Duodenal mucosa (tissue), 2 donors: ENCODE results near the gene MSI2.

Experiments
- H3K27ac ChIP-seq: one replicate; pipeline ENCODE4 v1.7.0; 2013; ENCODE audit warnings: low read depth, low read length
- H3K27me3 ChIP-seq, 2 donors: one replicate each; pipeline ENCODE4 v1.7.0; 2013; ENCODE audit warnings: low read length in 2 of 2, control low read depth in 1 of 2; ENCODE audit not compliant: insufficient read depth in 2 of 2, control insufficient read depth in 1 of 2
- H3K36me3 ChIP-seq, 2 donors: one replicate each; pipeline ENCODE4 v1.7.0; 2013; ENCODE audit warnings: low read length in 2 of 2, control low read depth in 1 of 2; ENCODE audit not compliant: insufficient read depth in 2 of 2, control insufficient read depth in 1 of 2
- H3K4me1 ChIP-seq, 2 donors: one replicate each; pipeline ENCODE4 v1.7.0; 2013; ENCODE audit warnings: low read length in 2 of 2, control low read depth in 1 of 2; ENCODE audit not compliant: insufficient read depth in 2 of 2, control insufficient read depth in 1 of 2
- H3K4me3 ChIP-seq, 2 donors: one replicate each; pipeline ENCODE4 v1.7.0; 2013; ENCODE audit warnings: low read length in 2 of 2, low read depth in 1 of 2
- H3K9ac ChIP-seq, 2 donors: one replicate each; pipeline ENCODE4 v1.7.0; 2013; ENCODE audit warnings: low read length in 2 of 2, low read depth in 1 of 2
- H3K9me3 ChIP-seq, 2 donors: one replicate each; pipeline ENCODE4 v1.7.0; 2013; ENCODE audit warnings: low read length in 2 of 2, control low read depth in 1 of 2; ENCODE audit not compliant: control insufficient read depth in 1 of 2

The MSI2 gene

GRCh38 chr17:57266902-57267311 lies 10.6 kb downstream of the MSI2 start:
- Histone ChIP-seq H3K4me1 (no peaks in the 10 kb centered on the region), H3K36me3 (peaks cover 16 to 28% of the 10 kb centered on the region in 2 donors), H3K27me3 (no peaks in the 10 kb centered on the region), H3K4me3 (no peak overlapping the region), H3K9ac (no peak overlapping the region), H3K27ac (no peak overlapping the region), H3K9me3 (no peaks in the 10 kb centered on the region)

GRCh38 chr17:57268181-57268580 lies 11.9 kb downstream of the MSI2 start:
- H3K4me1 ChIP-seq, result no peaks in the 10 kb centered on the region

GRCh38 chr17:57269052-57269451 lies 12.7 kb downstream of the MSI2 start:
- Histone ChIP-seq H3K27me3 (no peaks in the 10 kb centered on the region), H3K36me3 (peaks cover 11 to 18% of the 10 kb centered on the region in 2 donors), H3K9ac (no peak overlapping the region)

More at GRCh38 chr17:57268181-57268580, 11.9 kb downstream of the MSI2 start:
- Histone ChIP-seq H3K27me3 (no peaks in the 10 kb centered on the region), H3K9ac (no peak overlapping the region), H3K9me3 (no peaks in the 10 kb centered on the region), H3K4me3 (no peak overlapping the region), H3K36me3 (peaks cover 16 to 17% of the 10 kb centered on the region in 2 donors), H3K27ac (no peak overlapping the region)

GRCh38 chr17:57269598-57270255 lies 13.4 kb downstream of the MSI2 start:
- no peaks in the 10 kb centered on the region for H3K27me3 ChIP-seq
- H3K9me3 ChIP-seq, result no peaks in the 10 kb centered on the region
- no peaks in the 10 kb centered on the region for H3K4me1 ChIP-seq
- H3K36me3 ChIP-seq, result peaks cover 11 to 23% of the 10 kb centered on the region in 2 donors
- no peak overlapping the region for H3K27ac ChIP-seq
- no peak overlapping the region for H3K9ac ChIP-seq
- H3K4me3 ChIP-seq, result no peak overlapping the region

More at GRCh38 chr17:57269052-57269451, 12.7 kb downstream of the MSI2 start:
- no peaks in the 10 kb centered on the region for H3K9me3 ChIP-seq
- H3K4me1 ChIP-seq, result no peaks in the 10 kb centered on the region
- no peak overlapping the region for H3K4me3 ChIP-seq
- no peak overlapping the region for H3K27ac ChIP-seq

GRCh38 chr17:57270801-57271245 lies 14.5 kb downstream of the MSI2 start:
- Histone ChIP-seq H3K4me1 (no peaks in the 10 kb centered on the region), H3K9ac (no peak overlapping the region), H3K27me3 (no peaks in the 10 kb centered on the region), H3K36me3 (peaks cover 10 to 19% of the 10 kb centered on the region in 2 donors), H3K9me3 (no peaks in the 10 kb centered on the region), H3K4me3 (no peak overlapping the region), H3K27ac (no peak overlapping the region)

GRCh38 chr17:57271821-57272220 lies 15.5 kb downstream of the MSI2 start:
- no peaks in the 10 kb centered on the region for H3K27me3 ChIP-seq
- no peaks in the 10 kb centered on the region for H3K4me1 ChIP-seq
- H3K9ac ChIP-seq, result no peak overlapping the region
- no peak overlapping the region for H3K4me3 ChIP-seq
- H3K27ac ChIP-seq, result no peak overlapping the region
- H3K36me3 ChIP-seq, result peaks cover 8 to 20% of the 10 kb centered on the region in 2 donors
- H3K9me3 ChIP-seq, result no peaks in the 10 kb centered on the region

- Histone ChIP-seq H3K27ac (no peak overlapping the region), H3K4me1 (no peaks in the 10 kb centered on the region), H3K27me3 (no peaks in the 10 kb centered on the region), H3K9ac (no peak overlapping the region), H3K9me3 (no peaks in the 10 kb centered on the region), H3K36me3 (peaks cover 8 to 12% of the 10 kb centered on the region in 2 donors), H3K4me3 (no peak overlapping the region)
These were observed 17.2 kb downstream of the MSI2 start for GRCh38 chr17:57273490-57273889.

- H3K9ac ChIP-seq, result no peak overlapping the region
- H3K4me3 ChIP-seq, result no peak overlapping the region
- H3K27me3 ChIP-seq, result no peaks in the 10 kb centered on the region
- H3K27ac ChIP-seq, result no peak overlapping the region
- no peaks in the 10 kb centered on the region for H3K9me3 ChIP-seq
- no peaks in the 10 kb centered on the region for H3K4me1 ChIP-seq
- peaks cover 8 to 14% of the 10 kb centered on the region in 2 donors for H3K36me3 ChIP-seq
These were observed 17.8 kb downstream of the MSI2 start for GRCh38 chr17:57274162-57274561.

- no peak overlapping the region for H3K9ac ChIP-seq
- H3K4me3 ChIP-seq, result no peak overlapping the region
- H3K36me3 ChIP-seq, result peaks cover 0 to 14% of the 10 kb centered on the region in 2 donors
- no peaks in the 10 kb centered on the region for H3K4me1 ChIP-seq
- H3K27me3 ChIP-seq, result no peaks in the 10 kb centered on the region
- H3K9me3 ChIP-seq, result no peaks in the 10 kb centered on the region
- H3K27ac ChIP-seq, result no peak overlapping the region
These were observed 18.9 kb downstream of the MSI2 start for GRCh38 chr17:57275071-57275764.

- H3K4me1 ChIP-seq, result no peaks in the 10 kb centered on the region
- H3K27ac ChIP-seq, result no peak overlapping the region
- no peak overlapping the region for H3K4me3 ChIP-seq
- peaks cover 0 to 14% of the 10 kb centered on the region in 2 donors for H3K36me3 ChIP-seq
- no peak overlapping the region for H3K9ac ChIP-seq
- no peaks in the 10 kb centered on the region for H3K9me3 ChIP-seq
- H3K27me3 ChIP-seq, result no peaks in the 10 kb centered on the region
These were observed 20.3 kb downstream of the MSI2 start for GRCh38 chr17:57276621-57277020.
